ACHN (cell line): ENCODE results near the gene ALDH1L2.
A peak's percentile ranks its signal among the peaks of the same experiment; 100 is the strongest.

Experiments
- DNase-seq: peaks from one replicate; pipeline ENCODE4 v3.0.0-alpha.2; 2015
- in situ Hi-C: cut with HindIII; loops from 2 replicates; pipeline ENCODE4 v1.10.0; 2017; ENCODE audit warnings: low sequenced_read_pairs, low pct_ligation_motif_present, low pct_unique_long_range_greater_than_20kb

The ALDH1L2 gene

DNA sequence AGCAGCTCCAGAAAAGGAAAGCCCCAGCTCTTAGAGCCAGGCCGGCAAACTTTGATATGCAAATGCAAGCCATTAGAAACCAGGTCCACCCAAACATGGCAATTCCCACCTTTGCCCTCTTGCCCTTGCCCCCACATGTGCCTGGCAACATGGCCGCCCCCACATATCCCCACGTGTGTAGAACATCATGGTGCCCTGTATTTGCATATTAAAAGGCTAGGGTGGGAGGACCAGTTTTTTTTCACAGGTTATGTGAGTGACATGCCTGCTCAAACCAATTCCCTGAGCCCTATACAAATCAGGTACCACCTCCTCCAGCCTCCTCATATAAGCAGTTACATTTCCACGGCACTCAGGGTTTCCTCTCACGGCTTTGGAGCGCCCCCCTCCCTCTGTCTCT, 6.1 kb upstream of the ALDH1L2 start:
- no peak for DNase-seq
- in situ Hi-C loops, result no loop called here

DNA sequence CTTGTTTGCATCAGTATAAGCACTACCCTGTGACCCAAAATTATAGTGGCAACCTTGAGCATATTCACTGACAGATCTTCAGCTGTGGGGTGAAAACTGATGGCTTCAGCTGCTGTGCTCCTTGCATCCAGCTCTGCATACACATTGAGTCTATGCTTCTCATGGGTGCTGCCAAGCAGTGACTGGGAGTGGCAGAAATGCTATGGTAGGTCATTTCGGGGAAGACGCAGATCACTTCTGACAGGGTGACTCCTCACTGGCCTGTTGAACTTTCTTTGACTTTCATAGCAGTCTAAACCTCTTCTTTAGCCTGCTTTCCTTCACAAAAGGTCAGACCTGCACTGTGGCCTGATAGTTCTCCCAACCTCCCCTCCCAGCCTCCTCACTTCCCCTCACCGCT, 5.6 kb upstream of the ALDH1L2 start:
- DNase-seq, result no peak
- in situ Hi-C loops, result no loop called here

DNA sequence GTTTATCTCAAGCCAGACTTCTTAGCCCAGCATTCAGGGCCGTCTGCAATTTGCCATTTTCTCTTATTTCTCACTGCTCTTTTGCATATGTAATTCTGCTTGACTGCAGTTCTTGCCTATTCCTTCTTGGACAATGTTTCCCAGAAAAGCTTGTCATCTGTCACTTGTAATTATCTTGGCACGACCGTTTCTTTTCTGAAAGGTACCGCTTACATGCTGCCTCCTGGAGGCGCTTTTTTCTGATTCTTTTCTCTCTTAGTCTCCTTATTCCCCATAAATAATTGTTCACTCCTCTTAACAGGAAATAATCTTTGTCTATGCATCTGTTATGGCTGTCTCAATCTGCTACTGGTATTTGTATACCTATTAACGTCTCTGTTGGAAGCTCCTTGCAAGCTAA, 1.2 kb upstream of the ALDH1L2 start:
- in situ Hi-C loops, result no loop called here
- no peak for DNase-seq

DNA sequence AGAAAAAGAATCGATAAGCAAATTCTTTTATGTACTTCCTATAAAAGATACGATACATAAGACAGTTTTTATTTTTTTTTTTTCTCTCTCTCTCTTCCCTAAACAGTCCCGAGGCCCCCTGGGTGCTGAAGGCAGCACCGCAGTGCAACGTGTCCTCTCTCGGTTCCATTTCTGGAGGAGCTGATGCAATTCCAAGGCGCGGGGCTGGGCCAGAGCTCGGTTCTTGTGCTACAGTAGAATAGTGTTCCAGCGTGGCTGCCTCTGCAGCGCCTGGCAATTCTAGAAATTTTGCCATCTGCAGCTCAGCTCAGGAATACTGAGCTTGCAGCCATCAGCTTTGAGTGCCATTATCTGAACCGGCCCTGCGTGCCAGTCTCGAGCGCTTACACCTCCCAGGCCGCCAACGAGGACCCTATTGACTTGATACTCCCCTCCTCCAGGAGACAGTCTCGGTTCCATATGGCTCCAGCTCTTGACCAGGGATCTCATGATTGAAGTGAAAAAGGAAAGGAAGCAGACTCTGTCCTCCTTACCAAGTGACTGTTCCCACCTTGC, 630 bp downstream of the ALDH1L2 start:
- in situ Hi-C loops, result no loop called here
- DNase-seq, result no peak

DNA sequence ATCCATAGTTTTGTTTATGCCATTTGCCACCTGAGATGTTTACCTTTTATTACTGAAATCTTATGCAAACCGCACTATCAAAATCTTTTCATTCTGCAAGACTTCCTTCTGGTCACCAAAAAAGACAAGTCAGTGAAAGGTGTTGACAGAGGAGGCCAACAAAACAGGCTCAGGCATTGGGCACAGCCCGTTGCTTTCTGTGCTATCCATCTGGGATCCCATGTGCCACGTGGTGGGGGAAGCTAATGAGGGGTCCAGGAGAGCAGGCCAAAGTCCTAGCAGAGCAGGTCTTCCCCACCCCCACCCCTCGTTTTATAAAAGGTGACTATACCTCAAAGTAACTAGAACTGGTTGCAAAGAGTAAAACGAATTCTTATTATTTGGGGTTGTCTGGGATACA, 1.2 kb downstream of the ALDH1L2 start:
- in situ Hi-C loops, result no loop called here
- no peak for DNase-seq

DNA sequence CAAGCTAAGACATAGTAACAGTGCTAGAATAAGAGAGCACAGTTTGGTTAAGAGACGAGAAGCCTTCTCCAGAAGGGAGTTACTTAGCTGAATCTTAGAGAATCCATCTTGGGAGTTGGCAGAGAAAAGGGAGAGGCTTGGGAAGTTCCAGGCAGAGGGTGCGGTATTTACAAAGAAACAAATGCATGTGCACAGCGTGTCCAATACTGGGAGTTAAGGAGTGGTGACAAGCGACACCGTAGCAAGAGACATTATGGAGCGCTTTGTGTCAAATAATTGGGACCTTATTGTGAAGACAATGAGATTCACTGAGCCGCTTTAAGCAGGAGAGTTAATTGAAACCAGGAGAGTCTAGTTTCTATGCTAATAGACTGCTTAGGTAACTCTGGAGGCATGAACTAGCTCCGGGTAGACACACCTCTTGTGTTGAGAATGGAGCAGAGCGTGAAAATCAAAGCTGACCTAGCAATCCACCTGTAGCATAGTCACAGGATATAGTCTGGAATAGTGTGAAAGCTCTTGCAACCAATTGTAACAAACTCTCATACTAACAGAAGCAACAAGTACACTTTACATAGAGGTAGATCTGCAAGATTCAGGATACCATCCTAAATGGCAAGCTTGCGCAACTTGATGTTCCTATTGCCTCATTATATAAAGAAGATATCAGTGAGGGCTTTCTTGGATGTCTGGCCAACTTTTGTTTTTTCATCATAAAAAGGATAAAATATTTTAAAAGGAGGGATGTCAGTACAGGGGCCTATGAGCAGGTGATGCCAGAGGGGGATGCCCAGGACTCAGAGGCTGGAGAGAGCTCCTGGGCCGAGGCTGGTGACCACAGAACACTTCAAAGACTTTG, 5.3 kb downstream of the ALDH1L2 start:
- in situ Hi-C loops, result no loop called here
- no peak for DNase-seq

DNA sequence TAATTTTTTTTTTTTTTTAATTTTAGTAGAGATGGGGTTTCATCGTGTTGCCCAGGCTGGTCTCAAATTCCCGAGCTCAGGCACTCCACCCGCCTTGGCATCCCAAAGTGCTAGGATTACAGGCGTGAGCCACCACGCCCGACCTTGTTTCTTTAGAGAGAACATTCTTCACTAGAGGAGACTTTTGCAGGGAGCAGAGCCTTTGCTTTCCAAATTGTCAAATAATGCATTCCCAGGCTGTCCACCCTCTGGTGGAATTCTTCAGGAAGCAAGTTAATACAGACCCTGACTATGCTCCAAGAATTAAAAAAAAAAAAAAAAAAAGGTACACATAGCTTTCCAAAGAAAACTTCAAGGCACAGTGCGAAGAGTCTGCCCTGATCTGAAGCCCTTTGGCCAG, 6.8 kb downstream of the ALDH1L2 start:
- in situ Hi-C loops, result no loop called here
- no peak for DNase-seq

DNA sequence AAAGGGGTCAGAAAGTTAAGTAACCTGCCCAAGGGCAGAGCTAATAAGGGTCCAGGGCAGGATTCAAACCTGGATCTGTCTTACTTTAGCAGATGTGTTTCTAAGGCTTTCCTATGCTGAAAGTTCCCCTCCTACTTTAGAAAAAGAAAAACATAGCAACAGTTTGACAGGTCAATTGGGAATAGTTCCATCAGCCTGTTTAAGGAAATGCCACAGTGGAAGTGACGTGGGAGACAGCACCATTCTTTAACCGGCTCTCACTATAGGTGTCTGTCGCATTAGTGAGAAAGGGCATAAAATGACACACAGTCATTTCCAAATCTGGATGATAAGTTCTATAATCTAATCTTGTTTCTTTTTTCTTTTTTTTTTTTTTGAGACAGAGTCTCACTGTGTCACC, 7.3 kb downstream of the ALDH1L2 start:
- DNase-seq, result no peak
- in situ Hi-C loops, result no loop called here

DNA sequence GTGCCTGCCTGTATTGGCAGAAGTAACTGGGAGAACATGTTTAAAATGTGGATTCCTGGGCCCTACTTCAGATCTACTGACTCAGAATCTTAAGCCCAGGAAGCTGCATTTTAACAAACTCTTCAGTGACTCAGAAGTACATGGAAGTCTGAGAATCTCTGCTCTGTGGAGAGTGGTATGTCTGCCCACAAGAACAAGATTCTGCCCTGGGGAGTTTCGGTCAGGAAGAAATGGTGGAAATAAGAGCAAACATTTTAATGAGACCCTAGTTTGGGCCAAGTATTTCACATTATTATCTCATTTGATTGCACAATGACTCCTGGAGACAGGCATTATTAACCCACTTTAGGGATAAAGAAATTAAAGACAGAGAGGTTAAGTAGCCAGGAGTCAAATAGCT, 8.2 kb downstream of the ALDH1L2 start:
- in situ Hi-C loops, result no loop called here
- no peak for DNase-seq

DNA sequence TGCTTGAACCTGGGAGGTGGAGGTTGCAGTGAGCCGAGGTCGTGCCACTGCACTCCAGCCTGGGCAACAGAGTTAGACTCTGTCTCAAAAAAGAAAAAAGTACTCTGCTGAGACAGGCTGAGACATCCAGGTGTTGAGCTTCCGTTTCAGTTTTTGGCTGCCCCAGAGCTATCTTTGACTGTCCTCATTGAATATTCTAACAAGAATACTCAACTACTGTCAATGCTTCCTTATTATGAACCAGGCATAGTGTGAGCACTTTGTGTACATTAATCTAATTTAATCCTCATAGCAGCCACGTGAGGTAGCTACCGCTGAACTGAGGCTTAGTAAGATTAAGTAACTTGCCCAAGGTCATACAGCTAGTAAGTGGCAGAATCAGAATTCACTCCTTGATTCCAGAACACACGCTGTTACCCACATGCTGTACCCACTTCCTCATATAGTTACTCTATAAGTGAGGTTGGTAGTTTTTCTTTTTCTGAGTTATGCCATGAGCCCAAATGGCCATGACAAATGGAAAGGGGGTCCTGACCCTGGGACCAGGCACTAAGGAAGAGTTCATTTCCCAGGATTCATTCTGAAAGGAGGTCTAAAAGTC, 11.3 kb downstream of the ALDH1L2 start:
- DNase-seq, result no peak
- in situ Hi-C loops, result no loop called here

DNA sequence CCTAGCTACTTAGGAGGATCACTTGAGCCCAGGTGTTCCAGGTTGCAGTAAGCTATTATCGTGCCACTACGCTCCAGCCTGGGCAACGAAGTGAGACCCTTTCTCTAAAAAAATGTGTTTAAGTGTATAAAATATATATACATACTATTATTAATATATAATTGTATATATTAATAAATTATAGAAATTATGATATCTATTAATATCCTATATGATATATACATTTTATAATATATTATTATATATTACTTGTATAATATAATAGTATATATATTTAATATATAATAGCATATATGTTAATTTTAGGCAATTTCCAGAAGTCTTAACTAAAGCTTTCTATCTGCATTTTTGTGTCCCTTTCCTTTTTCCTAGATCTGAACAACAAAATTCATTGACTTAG, 12.3 kb downstream of the ALDH1L2 start:
- in situ Hi-C loops, result no loop called here
- DNase-seq, result no peak

DNA sequence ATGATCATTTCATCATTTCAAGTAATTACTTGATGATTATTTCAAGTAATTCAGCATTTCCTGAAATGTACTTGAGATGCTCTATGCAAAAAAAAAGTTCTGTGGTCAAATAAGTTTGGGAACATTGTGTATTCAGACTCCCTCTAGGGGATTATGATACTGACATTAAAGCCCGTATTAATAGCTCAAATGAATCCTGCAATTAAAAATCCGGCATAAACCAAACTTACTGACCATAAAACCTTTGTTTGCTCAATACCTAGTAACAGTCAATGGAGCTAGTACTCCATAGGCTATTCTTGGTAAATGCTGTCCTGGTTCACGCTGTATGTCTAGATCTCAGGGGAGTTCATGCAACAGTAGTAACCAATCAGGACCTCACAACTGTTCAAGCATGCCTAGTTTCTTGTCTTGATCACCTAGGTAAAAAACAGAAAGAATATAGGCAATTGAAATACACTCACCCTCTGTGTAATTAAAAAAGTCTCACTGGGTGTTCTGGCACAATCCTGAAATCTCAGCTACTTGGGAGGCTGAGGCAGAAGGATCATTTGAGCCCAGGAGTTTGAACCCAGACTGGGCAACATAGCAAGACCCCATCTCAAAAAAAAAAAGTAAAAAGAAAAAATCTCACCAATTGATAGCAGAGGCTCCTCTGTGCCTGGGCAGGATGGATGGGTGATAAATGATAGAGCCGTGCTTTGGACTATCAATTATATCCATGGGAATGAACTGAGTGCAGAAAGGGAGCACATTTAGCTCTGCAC, 14.1 kb downstream of the ALDH1L2 start:
- in situ Hi-C loops, result no loop called here
- no peak for DNase-seq

DNA sequence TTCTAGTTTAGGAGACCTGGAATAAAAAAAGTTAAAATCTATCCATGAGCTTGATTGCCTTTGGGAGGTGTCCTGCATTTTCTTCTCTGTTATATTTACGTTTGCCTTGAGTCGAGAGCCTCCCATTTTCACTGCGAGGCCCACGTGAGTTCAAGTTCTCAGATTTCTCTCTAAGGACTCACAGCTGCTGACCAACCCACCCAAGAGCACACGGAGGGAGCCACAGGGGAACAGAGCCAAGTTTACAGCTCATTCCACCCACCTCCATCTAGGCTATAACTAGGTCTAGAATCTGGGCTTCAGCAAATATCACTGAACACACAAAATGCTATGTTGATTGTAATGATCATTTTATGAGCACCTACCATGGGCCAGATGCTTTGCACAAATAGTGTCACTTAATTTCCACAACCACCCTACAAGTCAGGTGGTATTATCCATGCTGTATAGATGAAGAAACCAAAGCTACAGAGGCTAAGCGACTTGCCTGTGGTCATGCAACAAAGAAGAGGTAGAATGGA, 16.7 kb downstream of the ALDH1L2 start:
- in situ Hi-C loops, result no loop called here
- DNase-seq, result no peak

DNA sequence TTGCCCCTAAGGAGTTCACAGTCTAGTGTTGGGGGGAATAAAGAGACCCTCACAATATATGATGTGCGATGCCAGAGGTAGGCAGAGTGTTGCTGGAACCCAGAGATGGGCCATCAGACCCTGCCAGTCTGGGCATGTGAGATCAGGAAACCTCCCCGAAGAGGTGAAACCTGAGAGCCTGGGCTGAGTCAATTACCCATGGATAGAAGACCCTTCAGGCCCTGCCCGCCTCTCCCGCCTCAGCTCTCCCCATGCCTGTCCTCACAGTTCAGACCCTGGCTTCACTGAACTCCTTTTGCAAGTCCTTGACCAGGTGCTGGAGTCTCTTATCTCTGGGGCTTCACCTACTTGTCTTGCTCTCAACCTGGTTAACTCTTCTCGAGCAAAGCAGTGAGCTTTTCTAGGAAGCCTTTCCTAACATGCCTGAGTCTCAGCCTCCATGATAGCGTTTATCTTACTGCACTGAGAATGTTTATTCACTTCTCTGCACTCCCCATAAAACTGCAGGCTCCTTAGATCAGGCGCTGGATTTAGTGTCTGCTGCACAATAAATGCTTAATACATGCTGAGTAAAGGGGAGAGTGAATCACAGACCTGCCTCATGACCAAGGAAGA, 19.6 kb downstream of the ALDH1L2 start:
- in situ Hi-C loops, result no loop called here
- no peak for DNase-seq

DNA sequence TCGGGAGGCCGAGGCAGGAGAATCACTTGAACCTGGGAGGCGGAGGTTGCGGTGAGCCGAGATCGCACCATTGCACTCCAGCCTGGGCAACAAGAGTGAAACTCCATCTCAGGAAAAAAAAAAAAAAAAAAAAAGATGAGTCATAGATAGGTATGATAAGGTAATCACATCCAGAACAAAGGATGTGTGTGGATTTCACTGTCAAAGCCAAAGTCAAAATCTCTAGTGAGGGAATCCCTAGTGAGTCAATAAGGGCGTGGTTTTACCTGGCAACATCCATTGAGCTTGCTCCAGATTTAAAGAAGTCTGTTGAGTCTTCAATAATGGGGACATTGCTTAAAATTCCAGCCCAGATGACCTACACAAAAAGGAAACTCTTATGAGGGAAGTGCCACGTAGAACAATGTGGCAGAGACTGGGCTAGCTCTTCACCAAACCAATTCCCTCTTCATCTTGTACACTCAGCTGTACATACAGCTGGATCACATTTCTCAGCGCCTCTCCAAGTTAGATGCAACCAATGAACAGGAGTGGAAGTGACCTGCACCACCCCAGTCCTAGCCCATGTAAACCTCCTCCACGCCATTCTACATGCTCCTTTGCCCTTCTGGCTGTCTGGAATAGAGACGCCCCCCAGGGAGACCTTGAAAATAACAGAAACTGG, 23.4 kb downstream of the ALDH1L2 start:
- DNase-seq, result no peak
- in situ Hi-C loops, result no loop called here

DNA sequence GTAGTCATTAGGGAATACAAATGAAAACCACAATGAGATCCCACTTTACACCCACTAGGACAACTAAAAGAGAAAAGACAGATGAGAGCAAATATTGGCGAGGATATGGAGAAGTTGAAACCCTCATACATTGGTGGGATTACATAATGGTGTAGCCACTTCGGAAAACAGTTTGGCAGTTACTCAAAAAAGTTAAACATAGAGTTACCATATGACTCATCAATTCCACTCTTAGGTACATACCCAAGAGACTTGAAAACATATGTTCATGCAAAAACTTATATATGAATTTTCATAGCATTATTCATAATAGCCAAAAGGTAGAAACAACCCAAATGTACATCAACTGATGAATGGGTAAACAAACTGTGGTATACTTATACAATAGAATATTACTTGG, 27.1 kb downstream of the ALDH1L2 start:
- in situ Hi-C loops, result no loop called here
- no peak for DNase-seq

DNA sequence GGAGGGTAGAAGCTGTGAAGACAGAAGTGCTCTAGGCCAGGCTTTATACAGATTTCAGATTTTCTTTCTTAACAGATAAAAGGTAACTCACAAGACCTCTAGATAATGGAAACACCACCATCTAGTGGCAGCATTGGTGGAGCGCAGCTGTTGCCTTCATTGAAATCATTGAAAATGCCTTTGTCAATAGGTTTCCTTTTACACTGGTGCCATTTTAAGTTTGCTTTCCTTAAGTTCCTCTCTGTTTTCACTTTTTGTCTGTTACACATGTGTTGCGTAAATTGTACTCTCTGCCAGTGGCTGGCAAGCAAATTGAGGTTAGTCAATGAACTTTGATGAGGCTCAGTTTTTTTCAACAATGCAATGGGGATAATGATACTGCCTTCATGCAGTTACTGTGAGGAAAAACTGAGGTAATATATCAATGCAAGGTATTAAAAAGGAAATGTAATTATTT, 31.1 kb downstream of the ALDH1L2 start:
- in situ Hi-C loops, result no loop called here
- peak; percentile 88 for DNase-seq

DNA sequence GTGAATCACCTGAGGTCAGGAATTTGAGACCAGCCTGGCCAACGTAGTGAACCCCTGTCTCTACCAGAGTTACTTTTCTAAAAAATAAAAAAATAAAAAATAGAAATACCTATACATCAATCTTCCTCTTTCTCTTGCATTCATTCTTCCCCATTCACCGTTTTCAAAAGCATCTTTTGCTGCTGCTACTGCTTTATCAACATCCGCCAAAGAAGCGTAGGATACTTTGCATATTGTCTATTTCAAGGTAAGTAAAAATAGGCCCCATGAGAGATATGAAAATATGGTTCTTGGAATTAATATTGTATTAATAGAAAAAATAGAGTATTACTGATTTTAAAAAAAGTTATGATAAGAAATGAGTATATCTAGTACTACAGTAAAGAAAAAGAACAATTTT, 32.3 kb downstream of the ALDH1L2 start:
- in situ Hi-C loops, result no loop called here
- no peak for DNase-seq
